Spinal cord (tissue), 10 donors: ENCODE data around the gene PKP1. TPM values are rescaled to one million over a fixed set of nuclear protein-coding genes. Genes with fewer than 3 reads are reported as not detected.
A peak's percentile ranks its signal among the peaks of the same experiment; 100 is the strongest.

ENCODE experiments used
- DNase-seq, 6 donors: peaks; one replicate each; pipeline versions ENCODE4 v3.0.0 to v3.0.0-alpha.2; 2013 to 2015; ENCODE audit warnings: low spot score in 6 of 6, low read depth in 4 of 6
- H3K27ac ChIP-seq: one replicate; pipeline ENCODE4 v1.5.1; 2013; ENCODE audit warnings: low read depth, low read length, control low read depth
- H3K27me3 ChIP-seq: one replicate; pipeline ENCODE4 v1.6.1; 2013; ENCODE audit warnings: low read length; ENCODE audit not compliant: control insufficient read depth, insufficient read depth
- H3K36me3 ChIP-seq: one replicate; pipeline ENCODE4 v1.6.1; 2013; ENCODE audit warnings: low read length; ENCODE audit not compliant: control insufficient read depth, insufficient read depth
- H3K4me1 ChIP-seq: one replicate; pipeline ENCODE4 v1.6.1; 2013; ENCODE audit warnings: low read length; ENCODE audit not compliant: control insufficient read depth, insufficient read depth
- H3K4me3 ChIP-seq: one replicate; pipeline ENCODE4 v1.5.1; 2013; ENCODE audit warnings: low read depth, low read length, control low read depth
- H3K9me3 ChIP-seq: one replicate; pipeline ENCODE4 v1.6.1; 2013; ENCODE audit warnings: low read length; ENCODE audit not compliant: control insufficient read depth, insufficient read depth
- WGBS: methylation state at CpG from one replicate; pipeline ENCODE4 v1.1.5; 2013; ENCODE audit warnings: missing lambda C conversion rate; ENCODE audit not compliant: insufficient coverage; 5-methylcytosine and 5-hydroxymethylcytosine counted together
- polyA plus RNA-seq, 2 donors: library from polyadenylated mRNA; unstranded; fragments of 120-200 nt; gene quantifications; one replicate each; pipeline ENCODE4 v1.2.1, GENCODE V29; 2013; ENCODE audit not compliant: insufficient read length in 2 of 2
- total RNA-seq, 2 donors: library from RNA; depleted of rRNA in 1 of 2; stranded (reverse); fragments of 120-200 nt in 1 of 2; fragments of >200 nt in 1 of 2; gene quantifications; one replicate each; pipeline versions ENCODE4 v1.2.3 to v1.2.4, GENCODE V29; 2013 to 2014
- donor health status: healthy.

The PKP1 gene
- total and polyA plus RNA-seq, 4 donors = 0.22 to 1.2 (median 0.99) TPM

DNA sequence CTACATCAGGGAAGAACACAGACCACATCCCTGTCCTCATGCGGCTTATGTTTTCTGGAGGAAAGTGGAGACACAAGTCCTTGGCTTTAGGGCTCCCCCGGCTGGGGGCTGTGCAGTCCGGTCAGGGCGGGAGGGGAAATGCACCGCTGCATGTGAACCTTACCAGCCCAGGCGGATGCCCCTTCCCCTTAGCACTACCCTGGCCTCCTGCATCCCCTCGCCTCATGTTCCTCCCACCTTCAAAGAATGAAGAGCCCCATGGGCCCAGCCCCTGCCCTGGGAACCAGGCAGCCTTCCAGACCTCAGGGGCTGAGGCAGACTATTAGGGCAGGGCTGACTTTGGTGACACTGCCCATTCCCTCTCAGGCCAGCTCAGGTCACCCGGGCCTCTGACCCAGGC, 48.7 kb downstream of the PKP1 start:
- no peaks in the 10 kb centered on the region for H3K36me3 ChIP-seq
- peaks cover 3% of the 10 kb centered on the region for H3K4me1 ChIP-seq
- H3K27me3 ChIP-seq = no peaks in the 10 kb centered on the region
- no peak overlapping the region for H3K4me3 ChIP-seq
- 93% methylated on average over 8 of the region's 8 CpGs for WGBS
- no peak for DNase-seq
- no peaks in the 10 kb centered on the region for H3K9me3 ChIP-seq
- H3K27ac ChIP-seq = no peak overlapping the region

DNA sequence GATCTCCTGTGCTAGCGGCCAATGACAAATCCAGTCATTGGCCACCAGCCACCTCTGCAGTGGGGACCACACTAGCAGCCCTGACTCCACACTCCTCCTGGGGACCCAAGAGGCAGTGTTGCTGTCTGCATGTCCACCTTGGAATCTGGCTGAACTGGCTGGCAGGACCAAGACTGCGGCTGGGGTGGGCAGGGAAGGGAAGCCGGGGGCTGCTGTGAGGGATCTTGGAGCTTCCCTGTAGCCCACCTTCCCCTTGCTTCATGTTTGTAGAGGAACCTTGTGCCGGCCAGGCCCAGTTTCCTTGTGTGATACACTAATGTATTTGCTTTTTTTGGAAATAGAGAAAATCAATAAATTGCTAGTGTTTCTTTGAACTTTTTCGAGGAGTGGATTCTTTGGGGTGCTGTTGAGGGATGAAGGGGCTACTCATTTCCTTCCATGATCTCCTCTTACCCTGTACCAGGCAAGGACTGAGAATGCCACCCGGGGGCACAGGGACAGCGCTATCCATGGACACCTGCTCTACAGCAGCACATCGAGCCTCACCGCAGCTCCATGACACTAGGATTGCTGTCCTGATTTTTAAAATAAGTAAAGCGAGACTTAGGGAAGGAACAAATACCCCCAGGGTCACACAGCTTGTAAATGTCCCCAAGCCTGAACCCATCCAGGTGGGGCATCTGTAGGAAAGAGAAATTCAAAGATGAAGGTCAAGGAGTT, 49.5 kb downstream of the PKP1 start:
- no peaks in the 10 kb centered on the region for H3K27me3 ChIP-seq

DNA sequence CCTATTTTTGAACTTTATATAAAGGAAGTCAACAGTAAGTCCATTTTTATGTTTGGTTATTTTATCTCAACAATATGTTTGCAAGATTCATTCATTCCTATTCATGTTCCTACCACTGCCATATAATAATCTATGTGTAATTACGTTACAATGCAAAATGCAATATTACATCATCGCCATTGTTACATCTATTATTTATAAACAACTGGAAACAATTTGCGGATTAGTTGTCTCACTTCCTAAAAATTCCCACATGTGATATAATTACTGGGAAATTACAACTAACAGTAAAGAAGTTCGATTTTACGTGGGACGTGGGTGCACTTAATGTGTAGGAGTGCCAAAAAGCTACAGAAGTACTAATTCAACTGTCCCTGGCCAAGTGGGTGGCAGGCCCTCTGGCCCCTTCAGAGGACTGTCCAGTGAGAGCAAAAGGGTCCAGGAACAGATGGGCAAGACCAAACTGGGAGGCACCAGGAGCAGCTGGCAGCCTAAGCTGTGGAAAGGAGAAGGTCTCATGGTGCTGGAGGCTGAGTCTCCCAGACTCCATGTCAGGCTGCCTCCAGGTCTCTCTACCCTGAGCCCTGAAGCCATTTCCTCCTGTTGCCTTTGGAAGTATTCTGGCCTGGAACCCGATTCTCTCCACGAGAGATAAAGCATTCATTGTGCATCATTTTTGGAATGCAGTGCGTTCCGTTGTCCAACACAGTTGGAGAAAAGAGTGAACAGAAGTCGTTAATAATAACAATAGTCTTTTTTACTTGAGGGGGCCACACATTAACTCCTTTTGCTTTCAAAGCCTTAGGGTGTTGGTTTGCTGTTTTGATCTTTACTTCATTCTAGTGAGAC, 51.2 kb downstream of the PKP1 start:
- Histone ChIP-seq H3K36me3 (no peaks in the 10 kb centered on the region), H3K27me3 (no peaks in the 10 kb centered on the region), H3K4me1 (peaks cover 3% of the 10 kb centered on the region), H3K9me3 (no peaks in the 10 kb centered on the region), H3K4me3 (no peak overlapping the region), H3K27ac (no peak overlapping the region)
- DNase-seq = no peak
- WGBS = 53% methylated on average over 3 of the region's 11 CpGs

More for the DNA sequence above, 49.5 kb downstream of the PKP1 start:
- Histone ChIP-seq H3K36me3 (no peaks in the 10 kb centered on the region), H3K27ac (no peak overlapping the region), H3K9me3 (no peaks in the 10 kb centered on the region), H3K4me1 (peaks cover 3% of the 10 kb centered on the region), H3K4me3 (no peak overlapping the region)
- WGBS = 80% methylated on average over 2 of the region's 10 CpGs
- no peak for DNase-seq

DNA sequence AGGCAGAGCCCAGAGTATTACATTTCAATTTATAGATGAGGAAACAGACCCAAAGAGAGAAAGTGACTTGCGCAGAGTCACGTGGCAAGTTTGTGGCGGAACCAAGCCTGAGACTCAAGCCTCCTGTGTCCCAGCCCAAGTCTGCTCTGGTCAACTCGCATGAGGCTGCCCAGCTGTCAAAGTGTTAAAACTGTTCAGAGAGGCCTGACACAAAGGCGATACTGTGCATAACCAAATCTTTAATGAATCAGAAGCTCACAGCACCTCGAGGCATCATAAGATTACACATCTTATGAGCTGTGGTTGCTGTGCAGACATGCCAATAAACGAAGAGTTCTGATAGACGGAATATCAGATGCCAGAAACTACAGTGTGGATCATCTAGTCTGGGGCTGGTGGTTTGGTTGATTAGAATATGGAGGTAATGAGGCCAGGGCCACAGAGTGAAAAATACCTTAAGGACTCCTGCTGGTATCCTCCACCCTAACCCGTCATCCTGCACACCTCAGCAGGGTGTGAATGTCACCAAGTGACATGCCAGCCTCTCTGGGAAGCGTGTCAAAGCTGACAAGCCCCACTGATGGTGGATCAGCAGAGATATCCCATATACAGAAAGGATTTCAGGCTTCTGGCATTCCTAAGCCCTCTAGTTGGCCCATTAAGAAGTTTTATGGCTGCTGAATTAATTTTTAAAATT, 52.0 kb downstream of the PKP1 start:
- Histone ChIP-seq H3K36me3 (no peaks in the 10 kb centered on the region), H3K4me3 (no peak overlapping the region), H3K9me3 (no peaks in the 10 kb centered on the region), H3K4me1 (peaks cover 3% of the 10 kb centered on the region), H3K27ac (no peak overlapping the region), H3K27me3 (no peaks in the 10 kb centered on the region)
- WGBS = 81% methylated on average over 7 of the region's 10 CpGs
- DNase-seq = peak in 1 of 6 donors; percentile 19

DNA sequence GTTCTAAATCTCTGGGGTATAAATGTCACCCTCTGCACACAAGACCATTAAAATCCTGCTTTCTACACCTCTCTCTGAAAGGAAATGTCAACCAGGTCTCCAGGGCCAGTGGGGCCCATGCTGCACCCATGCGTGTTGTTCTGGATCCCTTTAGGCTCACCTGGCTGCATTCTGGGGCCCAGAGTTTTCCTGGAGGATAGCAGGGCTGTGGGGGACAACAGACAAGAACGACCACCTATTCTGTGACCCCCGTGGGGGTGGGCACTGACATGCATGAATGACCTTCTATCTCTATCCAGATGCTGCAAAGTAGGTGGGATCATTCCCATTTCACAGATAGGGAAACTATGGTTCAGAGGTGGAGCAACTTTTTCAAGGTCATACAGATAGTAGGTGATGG, 52.6 kb downstream of the PKP1 start:
- no peaks in the 10 kb centered on the region for H3K9me3 ChIP-seq
- no peak for DNase-seq
- WGBS = 80% methylated on average over 2 of the region's 3 CpGs
- no peaks in the 10 kb centered on the region for H3K36me3 ChIP-seq
- H3K4me3 ChIP-seq = no peak overlapping the region
- H3K4me1 ChIP-seq = peaks cover 3% of the 10 kb centered on the region
- no peaks in the 10 kb centered on the region for H3K27me3 ChIP-seq
- no peak overlapping the region for H3K27ac ChIP-seq

DNA sequence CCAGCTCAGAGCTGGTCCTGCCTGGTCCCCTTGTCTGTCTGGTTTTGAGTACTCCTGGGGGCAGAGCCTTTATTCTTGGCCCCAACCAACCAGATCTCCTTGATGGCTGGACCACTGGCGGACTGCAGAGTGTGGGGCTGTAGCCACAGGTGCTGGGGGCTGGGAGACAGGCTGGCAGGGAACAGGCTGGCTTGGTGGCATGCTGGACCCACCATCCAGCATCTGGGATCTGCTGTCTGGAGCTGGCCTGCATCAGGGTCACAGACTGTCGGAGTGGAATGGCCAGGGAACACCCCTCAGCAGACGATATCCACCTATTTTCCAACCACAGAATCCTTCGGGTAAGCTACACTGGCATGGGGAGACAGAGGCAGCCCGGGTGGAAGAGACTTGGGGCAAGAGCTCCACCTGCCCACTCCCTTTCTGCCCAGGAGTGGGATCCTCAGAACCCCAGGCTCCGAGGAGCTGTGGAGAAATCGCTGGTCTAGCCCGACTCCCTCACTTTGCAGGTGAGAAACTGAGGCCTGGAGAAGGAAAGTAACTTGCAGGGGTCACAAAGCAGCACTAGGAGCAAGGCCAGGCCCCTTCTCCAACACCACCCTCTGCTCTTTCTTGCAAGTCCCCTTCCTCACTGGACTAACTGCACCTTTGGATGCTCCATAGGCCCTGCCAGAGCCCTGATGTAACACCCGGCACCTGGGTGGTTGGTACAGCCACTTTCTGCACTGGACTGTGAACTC, 53.6 kb downstream of the PKP1 start:
- DNase-seq = no peak
- H3K4me3 ChIP-seq = no peak overlapping the region
- no peak overlapping the region for H3K27ac ChIP-seq
- H3K27me3 ChIP-seq = no peaks in the 10 kb centered on the region
- peaks cover 3% of the 10 kb centered on the region for H3K4me1 ChIP-seq
- 95% methylated on average over 6 of the region's 9 CpGs for WGBS
- H3K36me3 ChIP-seq = no peaks in the 10 kb centered on the region
- H3K9me3 ChIP-seq = no peaks in the 10 kb centered on the region

DNA sequence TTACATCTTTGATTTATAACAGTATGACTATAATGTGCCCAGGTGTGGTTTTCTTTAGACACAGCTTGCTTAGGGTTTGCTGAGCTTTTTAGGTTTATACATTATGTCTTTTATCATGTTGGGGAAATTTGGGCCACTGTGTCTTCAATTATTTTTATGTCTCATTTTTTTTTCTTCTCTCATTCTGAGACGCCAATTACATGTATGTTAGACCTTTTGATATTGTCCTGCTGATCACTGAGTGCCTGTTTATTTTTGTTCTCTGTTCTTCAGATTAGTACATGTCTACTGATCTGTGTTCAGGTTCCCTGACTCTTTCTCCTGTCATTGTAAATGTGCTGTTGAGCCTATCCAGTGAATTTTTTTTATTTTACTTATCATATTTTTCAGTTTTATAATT, 58.1 kb downstream of the PKP1 start:
- Histone ChIP-seq H3K4me3 (no peak overlapping the region), H3K27ac (no peak overlapping the region), H3K27me3 (no peaks in the 10 kb centered on the region), H3K4me1 (no peaks in the 10 kb centered on the region), H3K9me3 (no peaks in the 10 kb centered on the region), H3K36me3 (no peaks in the 10 kb centered on the region)
- DNase-seq = no peak
- no CpG with 5 or more reads among the region's 1 CpG for WGBS

DNA sequence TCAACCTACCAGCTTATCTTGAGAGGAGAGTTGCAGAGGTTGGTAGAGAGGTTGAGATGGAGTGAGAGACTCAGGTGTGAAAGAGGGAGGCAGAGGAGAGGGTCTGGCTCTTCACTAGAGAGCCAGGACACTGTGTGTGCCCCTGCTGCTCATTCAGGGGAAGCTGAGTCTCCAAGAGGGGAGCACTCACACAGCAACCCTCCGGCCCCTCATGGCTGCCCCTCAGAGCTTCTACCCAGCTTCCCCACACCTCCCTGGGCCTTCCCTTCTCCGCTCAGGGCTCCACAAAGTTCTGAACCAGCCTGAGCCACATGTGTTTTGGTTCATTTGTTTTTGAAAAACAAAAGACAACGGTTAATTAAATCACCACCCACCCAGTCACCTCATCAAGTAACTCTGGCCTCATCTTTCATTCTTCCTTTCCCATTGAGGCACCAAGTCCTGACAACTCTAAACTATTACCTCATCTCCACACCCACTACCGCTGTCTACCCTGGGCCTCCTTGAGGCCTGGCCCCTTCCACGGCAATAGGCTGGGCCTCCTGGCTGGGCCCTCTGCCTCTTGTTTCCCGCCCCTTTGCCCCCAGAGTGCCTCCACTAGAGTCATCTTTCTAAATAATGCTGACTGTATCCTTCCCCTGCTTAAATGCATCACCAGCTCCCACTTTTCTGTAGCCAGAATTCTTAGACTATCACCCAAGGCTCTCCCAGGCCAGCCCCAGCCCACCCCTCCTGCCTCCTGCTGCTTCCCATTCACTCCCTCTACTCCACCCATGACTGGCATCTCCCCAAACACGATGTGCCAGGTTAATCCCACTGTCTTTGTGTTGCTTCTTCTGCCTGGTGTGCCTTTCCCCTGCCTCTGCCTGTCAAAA, 61.1 kb downstream of the PKP1 start:
- Histone ChIP-seq H3K4me1 (no peaks in the 10 kb centered on the region), H3K27me3 (peaks cover 2% of the 10 kb centered on the region), H3K36me3 (no peaks in the 10 kb centered on the region), H3K27ac (no peak overlapping the region), H3K4me3 (no peak overlapping the region), H3K9me3 (no peaks in the 10 kb centered on the region)
- 54% methylated on average over 5 of the region's 7 CpGs for WGBS
- no peak for DNase-seq

DNA sequence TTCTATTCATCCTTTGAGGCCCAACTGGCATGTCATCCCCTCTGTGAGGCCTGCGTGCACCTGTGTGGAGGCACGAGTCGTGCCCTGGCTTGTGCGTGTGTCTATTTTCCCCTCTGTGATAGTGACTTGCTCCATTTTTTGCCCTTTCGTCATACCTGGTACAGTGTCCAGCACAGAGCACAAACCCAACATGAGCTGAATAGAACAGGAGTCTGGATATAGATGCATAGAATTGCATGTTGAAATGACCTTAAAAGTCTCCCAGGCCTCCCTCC, 61.7 kb downstream of the PKP1 start:
- no peaks in the 10 kb centered on the region for H3K36me3 ChIP-seq
- no peak overlapping the region for H3K4me3 ChIP-seq
- 94% methylated on average over 5 of the region's 5 CpGs for WGBS
- no peaks in the 10 kb centered on the region for H3K4me1 ChIP-seq
- no peaks in the 10 kb centered on the region for H3K9me3 ChIP-seq
- DNase-seq = no peak
- no peak overlapping the region for H3K27ac ChIP-seq
- peaks cover 2% of the 10 kb centered on the region for H3K27me3 ChIP-seq
